LNCaP clone FGC (cell line): ENCODE data around the gene TMEM235.
"Not testable (repeated sequence)": the region's sequence is repeated elsewhere in the genome, so short reads cannot be mapped to it uniquely, and the experiment has no call there.

Experiments used
- DNase-seq: peaks from one replicate; pipeline ENCODE4 v3.0.0-alpha.2; 2011; ENCODE audit warnings: low read depth
- H3K4me3 ChIP-seq: 2 replicates; pipeline ENCODE4 v1.5.1; 2011; ENCODE audit warnings: mild to moderate bottlenecking, low read depth, low read length, control low read depth
- TF ChIP-seq, protein P1 (sequence below): IDR thresholded peaks from 2 replicates; pipeline ENCODE4 v1.5.1; 2012; ENCODE audit warnings: mild to moderate bottlenecking; ENCODE audit not compliant: control insufficient read depth, insufficient read depth; ENCODE audit errors: extremely low read depth

Gene TMEM235

DNA sequence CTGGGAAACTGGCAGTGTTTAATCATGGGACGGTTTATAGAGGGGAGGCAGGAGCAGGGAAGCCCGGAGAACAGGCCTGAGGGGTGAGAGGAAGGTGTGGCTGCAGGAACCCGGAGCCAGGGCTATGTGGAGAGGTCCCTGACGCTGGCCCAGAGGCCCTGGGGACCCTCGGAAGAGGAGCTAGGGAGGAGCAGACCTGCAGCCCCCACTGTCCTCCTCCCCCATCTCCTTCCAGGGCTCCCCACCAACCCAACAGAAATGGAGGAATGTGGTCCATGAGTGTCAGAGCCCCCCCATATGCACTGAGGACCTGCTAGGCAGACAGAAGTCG is 20.3 kb downstream of the TMEM235 start:
- no peak overlapping the region for H3K4me3 ChIP-seq
- DNase-seq = no peak

DNA sequence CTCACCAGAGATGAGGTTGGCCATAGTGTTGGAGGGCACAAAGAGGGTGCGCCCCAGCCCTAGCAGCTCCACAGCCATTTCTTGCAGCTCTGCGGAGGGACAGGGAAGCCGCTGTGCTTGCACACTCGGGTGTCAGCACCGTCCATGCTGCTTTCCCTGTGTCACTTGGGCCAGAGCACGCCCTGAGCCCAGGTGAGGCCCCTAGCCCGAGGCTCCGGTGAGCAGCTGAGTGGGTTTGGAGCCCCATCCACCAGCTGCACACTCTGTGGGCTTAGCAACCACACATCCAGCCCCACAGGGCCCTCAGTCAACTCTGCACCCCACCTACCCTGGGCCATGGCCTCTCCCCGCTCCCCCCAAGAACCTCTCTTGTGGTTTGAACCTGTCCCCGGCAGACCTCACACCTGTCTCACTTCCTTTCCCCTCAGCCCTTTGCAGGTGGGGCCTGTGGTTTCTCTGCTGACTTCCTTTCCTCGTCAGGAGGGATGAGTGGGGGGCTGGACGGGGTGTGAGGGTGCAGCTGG is 20.7 kb downstream of the TMEM235 start:
- DNase-seq = no peak
- TF ChIP-seq, protein P1, sequence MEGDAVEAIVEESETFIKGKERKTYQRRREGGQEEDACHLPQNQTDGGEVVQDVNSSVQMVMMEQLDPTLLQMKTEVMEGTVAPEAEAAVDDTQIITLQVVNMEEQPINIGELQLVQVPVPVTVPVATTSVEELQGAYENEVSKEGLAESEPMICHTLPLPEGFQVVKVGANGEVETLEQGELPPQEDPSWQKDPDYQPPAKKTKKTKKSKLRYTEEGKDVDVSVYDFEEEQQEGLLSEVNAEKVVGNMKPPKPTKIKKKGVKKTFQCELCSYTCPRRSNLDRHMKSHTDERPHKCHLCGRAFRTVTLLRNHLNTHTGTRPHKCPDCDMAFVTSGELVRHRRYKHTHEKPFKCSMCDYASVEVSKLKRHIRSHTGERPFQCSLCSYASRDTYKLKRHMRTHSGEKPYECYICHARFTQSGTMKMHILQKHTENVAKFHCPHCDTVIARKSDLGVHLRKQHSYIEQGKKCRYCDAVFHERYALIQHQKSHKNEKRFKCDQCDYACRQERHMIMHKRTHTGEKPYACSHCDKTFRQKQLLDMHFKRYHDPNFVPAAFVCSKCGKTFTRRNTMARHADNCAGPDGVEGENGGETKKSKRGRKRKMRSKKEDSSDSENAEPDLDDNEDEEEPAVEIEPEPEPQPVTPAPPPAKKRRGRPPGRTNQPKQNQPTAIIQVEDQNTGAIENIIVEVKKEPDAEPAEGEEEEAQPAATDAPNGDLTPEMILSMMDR = no peak
- H3K4me3 ChIP-seq = no peak overlapping the region

More for the DNA sequence above, 20.3 kb downstream of the TMEM235 start:
- TF ChIP-seq, protein P1 = no peak

DNA sequence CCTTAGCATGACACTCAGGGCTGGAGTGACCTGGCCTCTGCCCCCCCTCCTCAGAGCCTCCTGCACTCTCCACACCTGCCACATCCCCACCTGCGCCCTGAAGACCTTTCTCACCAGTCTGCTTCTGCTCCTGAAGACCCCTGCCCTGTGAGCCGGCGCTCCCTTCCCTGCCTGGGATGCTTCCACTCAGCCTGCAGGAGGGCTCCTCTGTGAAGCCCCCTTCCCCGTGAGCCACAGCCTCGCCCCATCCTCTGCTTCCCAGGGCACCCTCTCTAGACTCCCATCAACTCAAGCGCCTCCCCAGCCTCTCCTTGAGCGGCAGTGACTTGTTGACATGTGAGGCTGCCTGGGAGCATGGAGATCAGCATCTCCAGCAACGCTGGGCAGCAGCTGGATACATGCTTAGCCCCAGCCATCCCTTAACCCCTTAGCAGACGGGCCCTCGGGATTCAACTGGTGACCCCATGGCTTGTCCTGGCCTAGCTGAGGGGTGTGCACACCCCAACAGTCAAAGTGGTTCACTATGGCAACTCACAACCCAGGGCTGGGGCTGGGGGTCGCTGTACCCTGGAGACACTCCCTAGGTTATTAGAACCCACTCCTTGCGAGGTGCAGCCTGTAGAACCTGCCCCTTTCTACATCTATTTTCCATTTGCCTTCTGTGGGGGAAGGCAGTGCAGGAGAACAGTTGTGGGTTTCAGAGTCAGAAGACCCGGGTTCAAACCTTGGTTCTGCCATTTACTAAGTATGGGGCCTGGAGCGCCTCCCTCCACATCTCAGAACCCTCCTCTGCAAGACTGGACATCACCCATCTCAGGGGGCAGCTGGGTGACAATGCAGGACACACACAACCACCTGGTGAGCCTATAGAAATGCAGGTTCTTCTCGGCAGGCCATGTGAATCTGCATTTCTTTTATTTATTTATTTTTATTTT is 21.5 kb downstream of the TMEM235 start:
- TF ChIP-seq, protein P1 = no peak
- DNase-seq = no peak
- no peak overlapping the region; the same call in 1 of the 2 replicates for H3K4me3 ChIP-seq

DNA sequence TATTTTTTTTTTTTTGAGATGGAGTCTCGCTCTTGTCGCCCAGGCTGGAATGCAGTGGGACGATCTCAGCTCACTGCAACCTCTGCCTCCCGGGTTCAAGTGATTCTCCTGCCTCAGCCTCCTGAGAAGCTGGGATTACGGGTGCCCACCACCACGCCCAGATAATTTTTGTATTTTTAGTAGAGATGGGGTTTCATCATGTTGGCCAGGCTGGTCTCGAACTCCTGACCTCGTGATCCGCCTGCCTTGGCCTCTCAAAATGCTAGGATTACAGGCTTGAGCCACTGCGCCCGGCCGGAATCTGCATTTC is 22.2 kb downstream of the TMEM235 start:
- H3K4me3 ChIP-seq = peak overlapping the region; percentile 92
- not testable (repeated sequence) for DNase-seq

GRCh38 chr17:78253946-78254672 is 22.7 kb downstream of the TMEM235 start:
- H3K4me3 ChIP-seq = peak overlapping the region; percentile 92
- peak; percentile 30 for DNase-seq
- TF ChIP-seq, protein P1 = no peak

DNA sequence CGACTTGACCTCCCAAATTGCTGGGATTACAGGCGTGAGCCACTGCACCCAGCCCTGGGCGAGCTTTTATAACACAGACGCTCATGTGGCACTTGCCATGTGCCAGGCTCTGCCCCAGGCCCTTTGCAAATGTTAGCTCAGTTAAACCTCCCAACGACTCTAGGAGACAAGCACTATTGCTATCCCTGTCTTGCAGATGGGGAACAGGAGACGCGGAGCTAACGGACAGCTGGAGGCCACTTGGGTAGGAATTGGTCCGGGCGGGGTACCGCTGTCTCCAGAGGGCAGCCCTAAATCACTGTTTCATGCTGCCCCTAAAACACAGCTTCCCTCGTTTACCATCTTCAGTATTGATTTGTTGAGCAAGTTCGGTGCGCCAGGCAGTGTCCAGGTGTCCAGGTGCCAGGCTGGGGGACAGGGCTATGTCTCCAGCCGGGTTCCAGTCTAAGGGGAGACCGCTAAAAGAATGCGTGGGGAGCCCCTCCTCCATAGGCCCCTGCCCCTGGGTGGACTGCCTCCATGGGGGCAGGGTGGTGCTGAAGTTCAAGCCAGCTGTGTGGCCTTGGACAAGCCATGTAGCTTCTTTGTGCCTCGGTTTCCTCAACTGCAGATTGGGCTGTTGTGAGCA is 23.7 kb downstream of the TMEM235 start:
- TF ChIP-seq, protein P1 = no peak
- no peak overlapping the region for H3K4me3 ChIP-seq
- DNase-seq = no peak
